D341Med (cell line): ENCODE measurements around the gene NUBP2.

Experiments used
- DNase-seq: peaks from one replicate; pipeline ENCODE4 v3.0.0; 2012; ENCODE audit warnings: low spot score

Gene NUBP2

GRCh38 chr16:1759511-1759910 lies 23.2 kb upstream of the NUBP2 start:
- no peak for DNase-seq

GRCh38 chr16:1760911-1761310 lies 21.8 kb upstream of the NUBP2 start:
- no peak for DNase-seq

GRCh38 chr16:1761751-1762150 lies 21.0 kb upstream of the NUBP2 start:
- no peak for DNase-seq

- DNase-seq = peak; percentile 67
Observed at GRCh38 chr16:1762196-1762878, 20.4 kb upstream of the NUBP2 start.

- no peak for DNase-seq
Observed at GRCh38 chr16:1762879-1763520, 19.8 kb upstream of the NUBP2 start.

GRCh38 chr16:1763521-1764511 lies 18.9 kb upstream of the NUBP2 start:
- peak; percentile 60 for DNase-seq

- DNase-seq = no peak
Observed at GRCh38 chr16:1764971-1765370, 17.8 kb upstream of the NUBP2 start.

- no peak for DNase-seq
Observed at GRCh38 chr16:1765826-1766225, 16.9 kb upstream of the NUBP2 start.

GRCh38 chr16:1766231-1766630 lies 16.5 kb upstream of the NUBP2 start:
- DNase-seq = no peak

GRCh38 chr16:1766701-1767100 lies 16.1 kb upstream of the NUBP2 start:
- DNase-seq = no peak

- no peak for DNase-seq
Observed at GRCh38 chr16:1767116-1767994, 15.4 kb upstream of the NUBP2 start.

GRCh38 chr16:1768061-1768766 lies 14.5 kb upstream of the NUBP2 start:
- no peak for DNase-seq

GRCh38 chr16:1768767-1769401 lies 13.9 kb upstream of the NUBP2 start:
- DNase-seq = no peak

GRCh38 chr16:1769402-1770300 lies 13.1 kb upstream of the NUBP2 start:
- DNase-seq = no peak

GRCh38 chr16:1770328-1771187 lies 12.2 kb upstream of the NUBP2 start:
- DNase-seq = peak; percentile 60

- DNase-seq = peak; percentile 86
Observed at GRCh38 chr16:1771188-1771863, 11.4 kb upstream of the NUBP2 start, which contains the start of gene NME3. Gene NME3 (minus strand): TSS chr16:1771543. CDS start chr16:1771534, 9 bp downstream.

- DNase-seq = no peak
Observed at GRCh38 chr16:1771864-1772361, 10.8 kb upstream of the NUBP2 start.
